Smooth muscle cell (in vitro differentiated cells): ENCODE measurements around the gene SRSF11. TPM values are rescaled to one million over a fixed set of nuclear protein-coding genes. Genes with fewer than 3 reads are reported as not detected.

ENCODE experiments used
- DNase-seq: peaks from one replicate; lab custom pipeline; 2025; ENCODE audit not compliant: unreplicated experiment; lab: John Stamatoyannopoulos, UW
- H2AFZ ChIP-seq: fragments of 200-600 bp; sonication (generic); 2 replicates; pipeline ENCODE4 v1.6.0; 2016; ENCODE audit warnings: antibody characterized with exemption, low read depth, mild to moderate bottlenecking
- H3F3A ChIP-seq: fragments of 200-600 bp; sonication (generic); 2 replicates; pipeline ENCODE4 v1.6.0; 2017; ENCODE audit warnings: antibody characterized with exemption, low read depth
- H3K27ac ChIP-seq: fragments of 200-600 bp; sonication (generic); 2 replicates; pipeline ENCODE4 v1.5.1; 2016; ENCODE audit warnings: low read depth, mild to moderate bottlenecking
- H3K27me3 ChIP-seq: fragments of 200-600 bp; sonication (generic); 2 replicates; pipeline ENCODE4 v1.6.1; 2016; ENCODE audit warnings: low read depth, mild to moderate bottlenecking
- H3K36me3 ChIP-seq: fragments of 200-600 bp; sonication (generic); 2 replicates; pipeline ENCODE4 v1.5.1; 2016; ENCODE audit warnings: low read depth
- H3K4me1 ChIP-seq: fragments of 200-600 bp; sonication (generic); 2 replicates; pipeline ENCODE4 v1.5.1; 2016; ENCODE audit warnings: low read depth
- H3K4me2 ChIP-seq: fragments of 200-600 bp; sonication (generic); 2 replicates; pipeline ENCODE4 v1.6.0; 2016; ENCODE audit warnings: mild to moderate bottlenecking
- H3K4me3 ChIP-seq: fragments of 200-600 bp; sonication (generic); 2 replicates; pipeline ENCODE4 v1.5.1; 2016; ENCODE audit warnings: mild to moderate bottlenecking
- H3K79me2 ChIP-seq: fragments of 200-600 bp; sonication (generic); 2 replicates; pipeline ENCODE4 v1.6.0; 2016; ENCODE audit warnings: low read depth, mild to moderate bottlenecking
- H3K9ac ChIP-seq: fragments of 200-600 bp; sonication (generic); 2 replicates; pipeline ENCODE4 v1.6.0; 2016; ENCODE audit warnings: low read depth
- H3K9me3 ChIP-seq: fragments of 200-600 bp; sonication (generic); replicated peaks from 2 replicates; pipeline ENCODE4 v1.5.1; 2016; ENCODE audit warnings: low read depth
- H4K20me1 ChIP-seq: fragments of 200-600 bp; sonication (generic); 2 replicates; pipeline ENCODE4 v1.6.0; 2016; ENCODE audit warnings: low read depth
- CTCF ChIP-seq: fragments of 200-600 bp; sonication (generic); IDR thresholded peaks from 2 replicates; pipeline ENCODE4 v1.5.1; 2017; ENCODE audit warnings: borderline replicate concordance, mild to moderate bottlenecking, antibody characterized with exemption; ENCODE audit not compliant: insufficient read depth, poor library complexity, severe bottlenecking
- WGBS: methylation state at CpG from one replicate; pipeline ENCODE4 v1.1.7; 2016; ENCODE audit warnings: low lambda C conversion rate; 5-methylcytosine and 5-hydroxymethylcytosine counted together
- polyA plus RNA-seq: library from polyadenylated mRNA; unstranded; fragments of >200 nt; fragmentation: Nextera tagmentation; extraction: Ambion mirVana; gene quantifications from 2 replicates; pipeline ENCODE4 v1.2.1, GENCODE V29; 2016
- total RNA-seq: library from RNA; depleted of rRNA; stranded (reverse); fragments of >200 nt; gene quantifications from 2 replicates; pipeline ENCODE4 v1.2.3, GENCODE V29; 2014

Gene SRSF11
- total and polyA plus RNA-seq, 2 experiments from 2014 or later, result 155 to 211 TPM

- peak overlapping the region; percentile 98 for H3K27ac ChIP-seq
- H3K27me3 ChIP-seq, result no peaks in the 10 kb centered on the region
- H3K36me3 ChIP-seq, result no peaks in the 10 kb centered on the region
- no peak for DNase-seq
- H4K20me1 ChIP-seq, result peaks cover 24% of the 10 kb centered on the region
- H2AFZ ChIP-seq, result no peak overlapping the region
- peak overlapping the region; percentile 82 for H3K4me3 ChIP-seq
- peaks cover 8% of the 10 kb centered on the region for H3F3A ChIP-seq
- peaks cover 97% of the 10 kb centered on the region for H3K79me2 ChIP-seq
- H3K9ac ChIP-seq, result no peak overlapping the region
- 95% methylated on average over 4 of the region's 4 CpGs for WGBS
- no peaks in the 10 kb centered on the region for H3K9me3 ChIP-seq
- H3K4me2 ChIP-seq, result peak overlapping the region; percentile 97
- TF ChIP-seq CTCF, result no peak
- H3K4me1 ChIP-seq, result peaks cover 17% of the 10 kb centered on the region
Measured at GRCh38 chr1:70207492-70207891, 13.7 kb upstream of the SRSF11 start.

- no peak overlapping the region for H3K9ac ChIP-seq
- no peak overlapping the region for H3K27ac ChIP-seq
- H4K20me1 ChIP-seq, result peaks cover 32% of the 10 kb centered on the region
- H3K4me2 ChIP-seq, result no peak overlapping the region
- DNase-seq, result no peak
- H3K4me1 ChIP-seq, result peaks cover 17% of the 10 kb centered on the region
- 97% methylated on average over 7 of the region's 7 CpGs for WGBS
- H3K79me2 ChIP-seq, result peaks cover 97% of the 10 kb centered on the region
- H3K27me3 ChIP-seq, result no peaks in the 10 kb centered on the region
- H2AFZ ChIP-seq, result no peak overlapping the region
- no peak overlapping the region for H3K4me3 ChIP-seq
- H3K36me3 ChIP-seq, result no peaks in the 10 kb centered on the region
- H3F3A ChIP-seq, result peaks cover 8% of the 10 kb centered on the region
- H3K9me3 ChIP-seq, result no peaks in the 10 kb centered on the region
- no peak for TF ChIP-seq CTCF
Measured at GRCh38 chr1:70208292-70208691, 12.9 kb upstream of the SRSF11 start.

- no peak overlapping the region for H2AFZ ChIP-seq
- no peak for TF ChIP-seq CTCF
- H3K9me3 ChIP-seq, result no peaks in the 10 kb centered on the region
- H3K79me2 ChIP-seq, result peaks cover 100% of the 10 kb centered on the region
- peaks cover 6% of the 10 kb centered on the region for H3F3A ChIP-seq
- no peak overlapping the region for H3K9ac ChIP-seq
- H3K27ac ChIP-seq, result no peak overlapping the region
- no peaks in the 10 kb centered on the region for H3K36me3 ChIP-seq
- H4K20me1 ChIP-seq, result peaks cover 56% of the 10 kb centered on the region
- DNase-seq, result no peak
- H3K4me2 ChIP-seq, result no peak overlapping the region
- H3K4me3 ChIP-seq, result no peak overlapping the region
- H3K27me3 ChIP-seq, result no peaks in the 10 kb centered on the region
- WGBS, result 97% methylated on average over 1 of the region's 1 CpG
- peaks cover 9% of the 10 kb centered on the region for H3K4me1 ChIP-seq
Measured at GRCh38 chr1:70210820-70211219, 10.4 kb upstream of the SRSF11 start.

- H3K9me3 ChIP-seq, result no peaks in the 10 kb centered on the region
- H3K4me1 ChIP-seq, result peaks cover 6% of the 10 kb centered on the region
- no peak overlapping the region for H3K27ac ChIP-seq
- no peak for DNase-seq
- no peak overlapping the region for H2AFZ ChIP-seq
- peaks cover 63% of the 10 kb centered on the region for H4K20me1 ChIP-seq
- no peaks in the 10 kb centered on the region for H3F3A ChIP-seq
- peaks cover 100% of the 10 kb centered on the region for H3K79me2 ChIP-seq
- H3K4me3 ChIP-seq, result no peak overlapping the region
- no peak for TF ChIP-seq CTCF
- H3K36me3 ChIP-seq, result no peaks in the 10 kb centered on the region
- no peak overlapping the region for H3K9ac ChIP-seq
- H3K27me3 ChIP-seq, result no peaks in the 10 kb centered on the region
- no peak overlapping the region for H3K4me2 ChIP-seq
Measured at GRCh38 chr1:70211541-70211940, 9.6 kb upstream of the SRSF11 start.
